NCI-H2029 treated with DMSO at 0.1 percent for 48 hours (cell line): ENCODE measurements around the gene PIGW.
A peak's percentile ranks its signal among the peaks of the same experiment; 100 is the strongest.

Experiments used
- DNase-seq: peaks from one replicate; lab custom pipeline; 2025; lab: John Stamatoyannopoulos, UW

Gene PIGW

GRCh38 chr17:36545465-36546417 lies 11.0 kb downstream of the PIGW start:
- peak; percentile 64 for DNase-seq

GRCh38 chr17:36546418-36547093 lies 11.8 kb downstream of the PIGW start:
- no peak for DNase-seq

- DNase-seq = no peak
Observed at GRCh38 chr17:36547776-36548175, 13.0 kb downstream of the PIGW start.

GRCh38 chr17:36550491-36551417 lies 16.0 kb downstream of the PIGW start:
- DNase-seq = no peak

GRCh38 chr17:36553459-36553858 lies 18.7 kb downstream of the PIGW start:
- DNase-seq = no peak

GRCh38 chr17:36566081-36566480 lies 31.3 kb downstream of the PIGW start:
- no peak for DNase-seq

- DNase-seq = no peak
Observed at GRCh38 chr17:36575028-36575427, 40.2 kb downstream of the PIGW start.

GRCh38 chr17:36576793-36577192 lies 42.0 kb downstream of the PIGW start:
- DNase-seq = no peak

- no peak for DNase-seq
Observed at GRCh38 chr17:36578671-36579070, 43.9 kb downstream of the PIGW start.

- no peak for DNase-seq
Observed at GRCh38 chr17:36583787-36584186, 49.0 kb downstream of the PIGW start.

- no peak for DNase-seq
Observed at GRCh38 chr17:36586138-36586537, 51.4 kb downstream of the PIGW start.
